Duodenal mucosa (tissue), 2 donors: ENCODE data around the gene TMOD2.

Experiments
- H3K27ac ChIP-seq: one replicate; pipeline ENCODE4 v1.7.0; 2013; ENCODE audit warnings: low read depth, low read length
- H3K27me3 ChIP-seq, 2 donors: one replicate each; pipeline ENCODE4 v1.7.0; 2013; ENCODE audit warnings: low read length in 2 of 2, control low read depth in 1 of 2; ENCODE audit not compliant: insufficient read depth in 2 of 2, control insufficient read depth in 1 of 2
- H3K36me3 ChIP-seq, 2 donors: one replicate each; pipeline ENCODE4 v1.7.0; 2013; ENCODE audit warnings: low read length in 2 of 2, control low read depth in 1 of 2; ENCODE audit not compliant: insufficient read depth in 2 of 2, control insufficient read depth in 1 of 2
- H3K4me1 ChIP-seq, 2 donors: one replicate each; pipeline ENCODE4 v1.7.0; 2013; ENCODE audit warnings: low read length in 2 of 2, control low read depth in 1 of 2; ENCODE audit not compliant: insufficient read depth in 2 of 2, control insufficient read depth in 1 of 2
- H3K4me3 ChIP-seq, 2 donors: one replicate each; pipeline ENCODE4 v1.7.0; 2013; ENCODE audit warnings: low read length in 2 of 2, low read depth in 1 of 2
- H3K9ac ChIP-seq, 2 donors: one replicate each; pipeline ENCODE4 v1.7.0; 2013; ENCODE audit warnings: low read length in 2 of 2, low read depth in 1 of 2
- H3K9me3 ChIP-seq, 2 donors: one replicate each; pipeline ENCODE4 v1.7.0; 2013; ENCODE audit warnings: low read length in 2 of 2, control low read depth in 1 of 2; ENCODE audit not compliant: control insufficient read depth in 1 of 2

Gene TMOD2

DNA sequence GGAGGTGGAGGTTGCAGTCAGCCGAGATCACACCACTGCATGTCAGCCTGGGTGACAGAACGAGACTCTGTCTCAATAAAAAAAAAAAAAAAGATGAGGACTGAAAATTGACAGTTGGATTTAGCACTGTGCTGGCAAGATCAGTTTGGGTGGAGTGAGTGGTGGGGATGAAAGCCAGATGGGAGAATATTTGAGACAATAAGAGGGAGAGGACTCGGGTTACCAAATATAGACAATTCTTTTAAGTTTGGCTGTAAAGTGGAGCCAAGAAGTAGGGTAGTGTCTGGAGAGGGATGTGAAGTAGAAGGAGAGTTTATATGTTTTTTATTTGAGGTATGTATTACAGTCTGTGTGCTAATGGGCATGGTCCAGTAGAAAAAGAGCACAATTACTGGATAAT lies 98.5 kb downstream of the TMOD2 start:
- Histone ChIP-seq H3K27me3 (no peaks in the 10 kb centered on the region), H3K4me1 (peaks cover 8 to 14% of the 10 kb centered on the region in 2 donors), H3K9ac (no peak overlapping the region), H3K36me3 (no peaks in the 10 kb centered on the region), H3K27ac (no peak overlapping the region), H3K9me3 (no peaks in the 10 kb centered on the region), H3K4me3 (no peak overlapping the region)

DNA sequence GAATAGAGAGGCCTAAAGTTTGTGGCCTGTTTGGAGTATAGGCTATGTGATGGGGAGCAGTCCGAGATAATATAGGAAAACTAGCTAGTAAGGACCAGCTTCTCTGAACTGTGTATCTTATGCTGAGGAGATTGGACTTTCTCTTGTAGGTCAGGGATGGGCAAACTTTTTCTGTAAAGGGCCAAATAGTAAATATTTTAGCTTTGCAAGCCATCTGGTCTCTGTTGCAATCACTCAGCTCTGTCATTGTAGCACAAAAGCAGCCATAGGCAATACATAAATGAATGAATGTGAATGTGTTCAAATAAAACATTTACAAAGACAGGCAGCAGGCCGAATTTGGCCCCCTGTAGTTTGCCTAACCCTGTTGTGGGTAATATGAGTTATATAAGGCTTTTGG lies 102.6 kb downstream of the TMOD2 start:
- no peaks in the 10 kb centered on the region for H3K27me3 ChIP-seq
- H3K4me3 ChIP-seq, result no peak overlapping the region
- H3K9me3 ChIP-seq, result no peaks in the 10 kb centered on the region
- no peaks in the 10 kb centered on the region for H3K36me3 ChIP-seq
- peaks cover 0 to 6% of the 10 kb centered on the region in 2 donors for H3K4me1 ChIP-seq
- no peak overlapping the region for H3K9ac ChIP-seq
- no peak overlapping the region for H3K27ac ChIP-seq

DNA sequence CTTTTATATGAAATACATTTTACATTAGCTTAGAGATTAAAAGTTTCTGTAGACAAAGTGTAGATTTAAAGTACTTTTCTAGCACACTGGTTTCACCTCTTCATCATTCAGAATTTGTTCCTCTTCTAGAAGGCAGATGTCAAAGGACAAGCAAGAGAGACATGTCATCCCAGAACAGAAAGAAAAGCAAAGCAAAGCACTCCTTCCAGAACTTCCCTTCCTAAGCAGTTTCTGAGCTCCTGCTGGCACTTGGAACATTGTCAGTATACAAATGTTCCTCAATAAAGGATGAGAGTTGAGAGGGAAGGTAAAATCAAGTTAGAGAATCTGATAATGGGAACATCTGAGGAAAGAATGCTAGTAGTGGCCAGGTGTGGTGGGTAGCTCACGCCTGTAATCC lies 104.2 kb downstream of the TMOD2 start:
- Histone ChIP-seq H3K27me3 (no peaks in the 10 kb centered on the region), H3K9ac (no peak overlapping the region), H3K4me1 (peaks cover 0 to 6% of the 10 kb centered on the region in 2 donors), H3K9me3 (no peaks in the 10 kb centered on the region), H3K36me3 (no peaks in the 10 kb centered on the region), H3K4me3 (no peak overlapping the region), H3K27ac (no peak overlapping the region)

DNA sequence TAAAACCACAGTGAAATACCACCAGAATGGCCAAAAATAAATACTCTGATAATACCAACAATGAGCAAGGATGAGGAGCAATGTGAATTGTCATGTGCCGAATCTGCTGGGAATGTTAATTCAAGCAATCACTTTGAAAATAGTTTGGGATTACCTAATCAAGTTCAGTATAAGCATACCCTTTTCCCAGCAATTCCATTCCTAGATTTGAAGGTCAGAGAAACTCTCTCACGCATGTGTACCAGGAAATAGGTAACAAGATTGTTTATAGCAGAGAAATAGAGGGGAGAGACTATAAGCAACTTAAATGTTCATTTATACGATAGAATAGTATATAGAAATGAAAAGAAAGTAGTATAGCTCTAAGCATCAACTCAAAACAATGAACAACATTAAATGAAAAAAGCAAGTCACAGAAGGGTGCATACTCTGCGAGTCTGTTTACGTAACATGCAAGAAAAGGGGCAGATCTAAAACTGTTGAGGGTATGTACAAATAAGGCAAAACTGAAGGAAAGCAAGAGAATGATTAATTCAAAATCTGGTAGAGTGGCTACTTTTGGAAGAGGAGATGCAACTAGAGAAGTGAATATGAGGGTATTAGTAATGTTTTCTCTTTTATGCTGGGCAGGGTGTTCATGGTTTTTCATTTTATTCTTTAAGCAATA lies 105.5 kb downstream of the TMOD2 start:
- Histone ChIP-seq H3K27ac (no peak overlapping the region), H3K4me3 (no peak overlapping the region), H3K9me3 (no peaks in the 10 kb centered on the region), H3K36me3 (peaks cover 0 to 4% of the 10 kb centered on the region in 2 donors), H3K9ac (no peak overlapping the region), H3K27me3 (no peaks in the 10 kb centered on the region), H3K4me1 (peaks cover 0 to 6% of the 10 kb centered on the region in 2 donors)

DNA sequence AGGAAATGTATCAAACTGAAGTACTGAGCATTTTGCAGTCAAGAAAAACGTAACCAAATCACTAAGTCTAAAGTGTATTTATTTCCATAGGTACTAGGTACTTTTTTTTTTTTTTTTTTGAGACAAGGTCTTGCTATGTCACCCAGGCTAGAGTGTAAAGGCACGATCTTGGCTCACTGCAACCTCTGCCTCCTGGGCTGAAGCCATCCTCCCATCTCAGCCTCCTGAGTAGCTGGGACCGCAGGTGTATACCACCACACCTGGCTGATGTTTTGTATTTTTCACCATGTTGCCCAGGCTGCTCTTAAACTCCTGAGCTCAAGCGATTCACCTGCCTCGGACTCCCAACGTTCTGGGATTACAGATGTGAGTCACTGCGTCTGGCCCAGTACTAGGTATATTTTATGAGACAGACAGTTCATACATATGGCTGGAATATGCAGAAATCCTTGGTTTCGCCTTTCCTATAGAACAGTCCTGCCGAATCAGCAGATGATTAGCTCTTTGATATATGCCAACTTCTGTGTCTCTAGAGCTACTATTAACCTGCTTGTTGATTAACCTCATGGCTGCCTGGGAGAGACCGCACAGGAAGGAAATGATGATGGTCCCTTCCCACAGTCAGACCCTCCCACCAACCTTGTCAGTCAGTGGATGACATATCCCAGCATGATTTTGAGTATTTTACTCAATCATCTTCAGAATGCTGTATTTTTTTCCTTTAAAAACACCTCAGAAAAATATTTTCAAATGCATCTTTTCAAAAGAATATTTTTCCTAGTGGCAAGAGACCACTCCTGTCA lies 110.4 kb downstream of the TMOD2 start:
- no peaks in the 10 kb centered on the region for H3K9me3 ChIP-seq
- H3K4me3 ChIP-seq, result no peak overlapping the region
- H3K27ac ChIP-seq, result no peak overlapping the region
- H3K9ac ChIP-seq, result no peak overlapping the region
- H3K27me3 ChIP-seq, result no peaks in the 10 kb centered on the region
- no peaks in the 10 kb centered on the region for H3K4me1 ChIP-seq
- H3K36me3 ChIP-seq, result peaks cover 22 to 31% of the 10 kb centered on the region in 2 donors

DNA sequence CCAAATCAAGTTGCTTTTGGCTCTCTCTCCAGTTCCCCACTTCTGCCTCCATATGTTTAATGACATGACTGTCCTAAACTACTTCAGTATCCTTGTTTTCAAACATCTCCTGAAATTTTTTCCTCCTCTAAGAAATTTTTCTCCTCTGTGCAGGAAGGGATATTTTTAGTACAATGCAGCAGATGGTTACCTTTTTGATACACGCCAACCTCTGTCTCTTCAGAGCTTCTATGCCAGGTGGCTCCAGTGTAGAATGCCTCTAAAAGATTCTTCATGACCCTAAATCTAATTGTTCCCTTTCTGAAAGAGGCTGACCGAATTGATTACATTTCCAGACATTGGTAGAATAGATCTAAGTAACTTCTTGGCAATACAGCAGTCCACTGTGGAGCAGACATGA lies 111.7 kb downstream of the TMOD2 start:
- H3K4me1 ChIP-seq, result peaks cover 0 to under 1% of the 10 kb centered on the region in 2 donors
- no peak overlapping the region for H3K4me3 ChIP-seq
- no peak overlapping the region for H3K27ac ChIP-seq
- H3K9me3 ChIP-seq, result no peaks in the 10 kb centered on the region
- H3K36me3 ChIP-seq, result peaks cover 22 to 36% of the 10 kb centered on the region in 2 donors
- no peak overlapping the region for H3K9ac ChIP-seq
- H3K27me3 ChIP-seq, result no peaks in the 10 kb centered on the region

DNA sequence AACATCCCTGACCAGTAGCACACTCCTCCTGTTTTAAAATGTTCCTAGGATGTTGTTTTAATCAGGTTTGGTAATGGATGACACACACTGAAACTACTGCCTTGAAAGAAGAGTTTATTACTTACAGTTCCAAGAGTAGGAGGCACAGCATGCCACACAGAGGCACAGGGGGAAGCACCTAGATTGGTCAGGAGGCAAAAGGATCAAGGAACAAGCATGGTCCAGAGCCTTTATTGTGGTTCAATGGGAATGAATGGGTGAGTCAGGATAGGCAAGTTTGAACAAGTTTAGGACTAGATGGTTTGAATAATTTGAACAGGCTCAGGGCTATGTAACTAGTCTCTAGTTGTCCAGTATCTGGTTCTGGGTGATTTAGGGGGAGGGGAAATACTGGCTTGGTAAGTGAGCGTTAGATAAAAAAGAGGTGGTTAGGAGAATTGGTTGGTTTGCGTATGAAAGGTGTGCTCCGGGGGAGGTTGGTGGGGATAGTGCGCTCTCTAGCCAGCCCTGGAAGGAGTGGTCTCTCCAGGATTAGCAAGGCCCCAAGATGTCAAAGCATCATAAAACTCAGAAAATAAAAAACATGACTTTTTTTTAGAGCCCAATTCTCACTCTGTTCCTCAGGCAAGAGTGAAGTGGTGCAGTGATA lies 113.1 kb downstream of the TMOD2 start:
- H3K36me3 ChIP-seq, result peaks cover 22 to 43% of the 10 kb centered on the region in 2 donors
- H3K4me3 ChIP-seq, result no peak overlapping the region
- no peak overlapping the region for H3K27ac ChIP-seq
- H3K9ac ChIP-seq, result no peak overlapping the region
- no peaks in the 10 kb centered on the region for H3K27me3 ChIP-seq
- H3K4me1 ChIP-seq, result peaks cover 6 to 8% of the 10 kb centered on the region in 2 donors
- H3K9me3 ChIP-seq, result no peaks in the 10 kb centered on the region

DNA sequence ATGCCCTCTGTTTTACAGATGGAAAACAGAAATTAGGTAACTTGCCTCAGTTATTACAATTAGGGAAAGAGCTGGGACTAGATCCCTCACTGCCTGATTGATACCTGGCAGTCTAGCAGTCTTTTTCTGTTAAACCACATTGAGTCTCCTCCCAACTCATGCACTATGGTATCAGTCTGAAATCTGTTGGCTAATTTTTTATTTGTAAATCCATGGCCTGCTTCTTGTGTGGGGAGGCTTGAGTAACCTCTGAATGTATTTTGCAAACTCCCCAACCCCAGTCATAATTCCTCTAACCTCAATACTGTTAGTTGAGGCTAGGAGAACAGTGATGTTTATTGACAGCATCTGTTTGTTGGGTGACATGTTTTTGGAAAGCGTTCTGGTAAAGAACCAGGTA lies 113.9 kb downstream of the TMOD2 start:
- Histone ChIP-seq H3K27ac (no peak overlapping the region), H3K27me3 (no peaks in the 10 kb centered on the region), H3K36me3 (peaks cover 24 to 51% of the 10 kb centered on the region in 2 donors)

More for the DNA sequence above, 113.9 kb downstream of the TMOD2 start:
- Histone ChIP-seq H3K4me1 (peaks cover 6 to 8% of the 10 kb centered on the region in 2 donors), H3K4me3 (no peak overlapping the region), H3K9ac (no peak overlapping the region), H3K9me3 (no peaks in the 10 kb centered on the region)
